C4-2B (cell line): ENCODE results near the gene PUDP.

Experiments used
- H3K27ac ChIP-seq: fragments of 450-650 bp; 2 replicates; pipeline ENCODE4 v1.5.1; 2017
- CTCF ChIP-seq: fragments of 450-650 bp; conservative IDR thresholded peaks from 2 replicates; pipeline ENCODE4 v1.5.1; 2017; ENCODE audit warnings: mild to moderate bottlenecking
- ZFX ChIP-seq: fragments of 450-650 bp; IDR thresholded peaks from 2 replicates; pipeline ENCODE4 v1.6.1; 2017

The PUDP gene

DNA sequence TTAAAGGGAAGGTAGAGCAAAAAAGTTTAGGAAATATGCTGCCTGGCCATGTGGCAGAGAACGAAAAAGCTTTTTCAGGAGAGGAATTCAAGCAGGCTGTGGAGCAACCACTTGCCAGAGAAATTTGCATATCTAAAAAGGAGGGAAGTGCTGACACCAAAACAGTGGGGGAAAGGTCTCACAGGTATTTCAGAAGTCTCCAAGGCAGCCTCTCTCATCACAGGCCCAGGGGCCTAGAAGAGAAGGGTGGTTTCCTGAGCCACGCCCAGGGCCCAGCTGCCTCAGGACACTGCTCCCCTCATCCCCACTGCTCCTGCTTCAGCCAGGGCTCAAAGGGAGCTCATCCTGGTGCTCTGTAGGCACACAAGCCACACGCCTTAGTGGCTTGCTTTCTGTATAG lies 30.4 kb downstream of the PUDP start:
- TF ChIP-seq ZFX = no peak
- no peak for TF ChIP-seq CTCF
- H3K27ac ChIP-seq = no peak overlapping the region

DNA sequence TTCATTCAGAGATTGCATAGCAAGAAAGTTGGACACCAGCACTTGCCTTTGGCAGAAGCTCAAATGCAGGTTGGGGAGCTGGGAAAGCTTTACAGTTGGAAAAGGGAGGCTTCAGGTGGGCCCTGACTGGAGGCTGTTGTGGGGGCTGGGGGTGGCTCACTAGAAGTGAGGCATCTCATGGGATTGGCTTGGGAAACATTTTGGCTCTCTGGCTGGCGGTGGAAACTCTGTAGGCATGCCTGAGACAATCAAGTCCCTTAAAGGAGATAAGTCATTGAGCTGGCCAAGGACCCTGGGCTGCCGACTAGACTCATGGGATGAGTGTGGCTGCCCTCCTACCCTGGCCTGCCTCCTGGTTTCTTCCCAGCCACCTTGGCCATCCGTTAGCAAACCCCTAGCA lies 31.9 kb downstream of the PUDP start:
- TF ChIP-seq CTCF (no peak), ZFX (no peak)
- no peak overlapping the region for H3K27ac ChIP-seq

- no peak overlapping the region for H3K27ac ChIP-seq
- TF ChIP-seq CTCF (no peak), ZFX (no peak)
Observed at GRCh38 chrX:7115557-7115956, 32.4 kb downstream of the PUDP start.

DNA sequence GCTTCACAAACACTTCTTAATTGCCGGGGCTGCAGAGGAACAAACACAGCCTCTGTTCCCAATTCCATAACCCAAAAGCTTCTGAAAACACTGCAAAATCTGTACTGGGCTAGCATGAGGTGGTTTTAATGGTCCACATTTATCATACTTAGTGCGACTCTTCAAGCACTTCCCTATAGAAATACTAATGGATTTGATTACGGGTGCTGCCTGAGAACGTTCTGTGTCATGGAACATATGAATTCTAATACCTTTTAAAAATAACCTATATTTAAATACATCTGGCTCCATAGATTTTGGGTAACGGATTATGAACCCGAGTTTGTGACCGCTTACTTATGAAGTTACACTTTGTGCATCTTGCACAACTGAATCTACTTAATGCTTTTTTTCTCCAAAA lies 35.9 kb downstream of the PUDP start:
- TF ChIP-seq ZFX (no peak), CTCF (no peak)
- H3K27ac ChIP-seq = no peak overlapping the region

- TF ChIP-seq CTCF = no peak
- TF ChIP-seq ZFX = no peak
- H3K27ac ChIP-seq = no peak overlapping the region
Observed at GRCh38 chrX:7111518-7111917, 36.4 kb downstream of the PUDP start.

GRCh38 chrX:7110821-7111276 lies 37.1 kb downstream of the PUDP start:
- TF ChIP-seq ZFX (no peak), CTCF (no peak)
- H3K27ac ChIP-seq = no peak overlapping the region

GRCh38 chrX:7109838-7110793 lies 37.8 kb downstream of the PUDP start:
- no peak overlapping the region for H3K27ac ChIP-seq

More at GRCh38 chrX:7109838-7110793, 37.8 kb downstream of the PUDP start:
- no peak for TF ChIP-seq CTCF
- no peak for TF ChIP-seq ZFX
